OCI-M1 (cell line): Measurements from ENCODE around the gene IFNA1.
"Not testable (repeated sequence)": the region's sequence is repeated elsewhere in the genome, so short reads cannot be mapped to it uniquely, and the experiment has no call there.

Experiments
- DNase-seq: peaks from one replicate; lab custom pipeline; 2025; lab: John Stamatoyannopoulos, UW

Gene IFNA1

GRCh38 chr9:21449312-21449711 is 9.1 kb downstream of the IFNA1 start:
- not testable (repeated sequence) for DNase-seq

GRCh38 chr9:21450733-21451394 is 10.6 kb downstream of the IFNA1 start:
- no peak for DNase-seq

- DNase-seq, result no peak
These were observed 12.4 kb downstream of the IFNA1 start for GRCh38 chr9:21452681-21453080.

- no peak for DNase-seq
These were observed 13.9 kb downstream of the IFNA1 start for GRCh38 chr9:21454149-21454548.

GRCh38 chr9:21455320-21455719 is 15.1 kb downstream of the IFNA1 start:
- DNase-seq, result peak; percentile 54

- no peak for DNase-seq
These were observed 21.1 kb downstream of the IFNA1 start for GRCh38 chr9:21461377-21461776.

- no peak for DNase-seq
These were observed 24.9 kb downstream of the IFNA1 start for GRCh38 chr9:21465138-21465537.

- DNase-seq, result peak; percentile 72
These were observed 25.8 kb downstream of the IFNA1 start for GRCh38 chr9:21465859-21466518.

- no peak for DNase-seq
These were observed 29.9 kb downstream of the IFNA1 start for GRCh38 chr9:21470126-21470525.

GRCh38 chr9:21473236-21473635 is 33.0 kb downstream of the IFNA1 start:
- peak; percentile 11 for DNase-seq

GRCh38 chr9:21477466-21477865 is 37.2 kb downstream of the IFNA1 start:
- no peak for DNase-seq

- no peak for DNase-seq
These were observed 39.0 kb downstream of the IFNA1 start for GRCh38 chr9:21479152-21479702.

GRCh38 chr9:21481470-21482056 is 41.3 kb downstream of the IFNA1 start:
- peak; percentile 76 for DNase-seq

GRCh38 chr9:21482213-21482612 is 42.0 kb downstream of the IFNA1 start, which contains the start of gene IFNE:
Gene IFNE, minus strand, starts transcription at chr9:21482313. Its CDS starts 619 bp downstream, at chr9:21481694.
- no peak for DNase-seq
